K562 (cell line): ENCODE measurements around the gene PIK3CG. TPM values are rescaled to one million over a fixed set of nuclear protein-coding genes. Genes with fewer than 3 reads are reported as not detected.

ENCODE experiments used
- CBX3 ChIP-seq, 2 experiments: IDR thresholded peaks; 1 replicate in 1 of 2; 2 replicates in 1 of 2; pipeline ENCODE4 v1.6.1; 2012; ENCODE audit warnings: inconsistent platforms in 2 of 2, low read length in 2 of 2, borderline replicate concordance in 1 of 2, control low read depth in 1 of 2
- CCNT2 ChIP-seq: IDR thresholded peaks from 2 replicates; pipeline ENCODE4 v1.6.1; 2011; ENCODE audit warnings: borderline replicate concordance, low read depth, mild to moderate bottlenecking, moderate library complexity, mixed read lengths, low read length; ENCODE audit not compliant: insufficient read length; ENCODE audit errors: extremely low read depth
- CHCHD3 ChIP-seq: fragments of 250-450 bp; sonication (Bioruptor Pico); IDR thresholded peaks from 2 replicates; pipeline ENCODE4 v2.1.2; 2022; ENCODE audit warnings: mild to moderate bottlenecking
- FOS ChIP-seq: IDR thresholded peaks from 3 replicates; pipeline ENCODE4 v1.6.1; 2011; ENCODE audit not compliant: insufficient read length; ENCODE audit errors: extremely low read depth
- MAX ChIP-seq: sonication (generic); formaldehyde crosslinking; IDR thresholded peaks from 2 replicates; pipeline ENCODE4 v1.9.0; 2022; ENCODE audit warnings: mild to moderate bottlenecking, missing genetic modification reagents
- NFE2 ChIP-seq: IDR thresholded peaks from 2 replicates; pipeline ENCODE4 v1.6.1; 2014; ENCODE audit warnings: antibody characterized with exemption, low read depth
- RAD21 ChIP-seq, 2 experiments: fragments of 250-450 bp in 1 of 2; fragments of 450-650 bp in 1 of 2; sonication (Bioruptor Pico) in 1 of 2; formaldehyde crosslinking in 1 of 2; IDR thresholded peaks in 1 of 2; conservative IDR thresholded peaks in 1 of 2; 2 replicates each; pipeline versions ENCODE4 v1.4.0 to v1.8.0; 2020 to 2022; ENCODE audit warnings: mild to moderate bottlenecking in 2 of 2, moderate library complexity in 1 of 2
- RBM14 ChIP-seq: fragments of 200-400 bp; formaldehyde crosslinking; IDR thresholded peaks from 2 replicates; pipeline ENCODE4 v1.6.1; 2018; ENCODE audit warnings: low read depth, mild to moderate bottlenecking, low read length, moderate library complexity, borderline replicate concordance; ENCODE audit not compliant: insufficient read depth
- polyA plus RNA-seq, 8 experiments: library from polyadenylated mRNA; depleted of rRNA in 4 of 8; stranded (reverse) in 5 of 8; unstranded in 3 of 8; fragments of >200 nt; fragmentation: Nextera tagmentation in 2 of 8; fragmentation: Illumina TruSeq in 1 of 8; extraction: Ambion mirVana in 2 of 8; extraction: Trizol in 1 of 8; gene quantifications; 2 replicates each; pipeline versions ENCODE4 v1.2.1 to v1.2.3, GENCODE V29; 2011 to 2014; ENCODE audit warnings: inconsistent platforms in 1 of 8, missing spikeins in 1 of 8
- total RNA-seq, 7 experiments: library from RNA; depleted of rRNA in 6 of 7; stranded (reverse); fragments of >200 nt in 6 of 7; fragmentation: Illumina TruSeq in 2 of 7; extraction: Trizol in 2 of 7; gene quantifications; 2 replicates each; pipeline versions ENCODE4 v1.2.1 to v1.2.3, GENCODE V29; 2011 to 2021; ENCODE audit warnings: low replicate concordance in 1 of 7
- TF ChIP-seq, protein P1 (sequence below): fragments of 250-450 bp; sonication (Bioruptor Pico); IDR thresholded peaks from 2 replicates; pipeline ENCODE4 v1.5.0; 2020; ENCODE audit warnings: mild to moderate bottlenecking
- TF ChIP-seq, protein P2 (sequence below), 2 experiments: fragments of 150-350 bp in 1 of 2; IDR thresholded peaks; 2 replicates each; pipeline ENCODE4 v1.6.1; 2012 to 2016; ENCODE audit warnings: low read depth in 2 of 2, low read length in 2 of 2, mild to moderate bottlenecking in 1 of 2, moderate library complexity in 1 of 2
- TF ChIP-seq, protein P3 (sequence below): fragments of 450-650 bp; IDR thresholded peaks from 2 replicates; pipeline ENCODE4 v1.6.1; 2018; ENCODE audit warnings: mild to moderate bottlenecking, low read depth; ENCODE audit not compliant: partially characterized antibody
- TF ChIP-seq, protein P4 (sequence below): fragments of 450-650 bp; formaldehyde crosslinking; conservative IDR thresholded peaks from 2 replicates; pipeline ENCODE4 v1.4.0; 2022; ENCODE audit warnings: mild to moderate bottlenecking, missing genetic modification characterization
- TF ChIP-seq, protein P5 (sequence below): fragments of 450-650 bp; IDR thresholded peaks from 2 replicates; pipeline ENCODE4 v1.7.1; 2018; ENCODE audit warnings: mild to moderate bottlenecking, low read depth; ENCODE audit not compliant: partially characterized antibody

PIK3CG gene
- total and polyA plus RNA-seq, 9 of the 15 experiments (the other 6 are each of a cell fraction or from before 2014, with no cell fraction given): 5.3 to 42.5 (median 29.0) TPM

DNA sequence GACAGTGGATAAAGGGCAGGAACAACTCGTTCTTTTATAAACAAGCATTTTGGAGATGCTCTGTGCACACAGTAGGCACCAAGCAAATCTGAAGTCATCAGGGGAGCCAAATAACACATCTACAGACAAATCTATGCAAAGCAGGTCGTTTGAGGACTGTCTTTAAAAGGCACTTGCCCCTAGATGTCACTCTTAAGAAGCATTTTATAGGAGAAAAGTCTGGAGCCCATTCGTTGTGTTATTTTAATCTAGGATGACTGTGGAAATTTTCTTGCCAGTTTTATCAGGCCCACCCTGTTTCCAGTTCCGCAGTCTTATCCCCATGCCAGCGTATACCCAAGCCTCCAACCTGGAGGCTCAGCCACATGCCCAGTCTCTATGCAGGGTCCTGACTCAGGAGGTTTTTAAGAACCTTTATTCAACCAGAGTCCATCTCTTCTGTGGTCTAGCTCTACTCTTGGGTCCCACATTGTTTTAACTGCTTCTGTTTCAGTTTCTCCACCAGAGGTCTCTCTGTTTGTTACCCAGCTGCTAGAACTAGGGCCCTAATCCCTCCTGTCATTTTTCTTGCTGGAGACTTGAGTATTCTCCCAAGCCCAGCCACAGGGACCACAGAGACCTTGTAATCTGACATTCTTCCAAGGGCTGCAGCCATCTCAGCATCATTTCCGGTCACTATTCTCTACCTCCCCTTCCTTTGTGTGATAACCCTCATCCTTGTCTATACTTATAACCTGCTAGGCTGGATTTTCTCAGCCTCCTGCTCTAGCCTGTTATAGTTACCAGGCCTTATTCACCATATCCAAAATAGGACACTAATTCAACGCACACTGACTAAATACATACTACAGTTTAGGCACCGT, 26.7 kb downstream of the PIK3CG start (continued):
- TF ChIP-seq, protein P1, sequence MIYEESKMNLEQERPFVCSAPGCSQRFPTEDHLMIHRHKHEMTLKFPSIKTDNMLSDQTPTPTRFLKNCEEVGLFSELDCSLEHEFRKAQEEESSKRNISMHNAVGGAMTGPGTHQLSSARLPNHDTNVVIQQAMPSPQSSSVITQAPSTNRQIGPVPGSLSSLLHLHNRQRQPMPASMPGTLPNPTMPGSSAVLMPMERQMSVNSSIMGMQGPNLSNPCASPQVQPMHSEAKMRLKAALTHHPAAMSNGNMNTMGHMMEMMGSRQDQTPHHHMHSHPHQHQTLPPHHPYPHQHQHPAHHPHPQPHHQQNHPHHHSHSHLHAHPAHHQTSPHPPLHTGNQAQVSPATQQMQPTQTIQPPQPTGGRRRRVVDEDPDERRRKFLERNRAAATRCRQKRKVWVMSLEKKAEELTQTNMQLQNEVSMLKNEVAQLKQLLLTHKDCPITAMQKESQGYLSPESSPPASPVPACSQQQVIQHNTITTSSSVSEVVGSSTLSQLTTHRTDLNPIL (CRISPR knock-in tag): no peak
- no peak for TF ChIP-seq FOS
- peak; percentile 16 to 29; a peak in 3 of 4 replicates for TF ChIP-seq RAD21 (CRISPR knock-in tag; conservative IDR thresholded peaks at IDR 0.05 in 1 of 2, IDR thresholded peaks at IDR 0.05 in 1 of 2)
- no peak for TF ChIP-seq CBX3 (IDR thresholded peaks at IDR 0.05; ENCODE audit: borderline replicate concordance in 1 of 2, low read length in 2 of 2)
- TF ChIP-seq, protein P2, sequence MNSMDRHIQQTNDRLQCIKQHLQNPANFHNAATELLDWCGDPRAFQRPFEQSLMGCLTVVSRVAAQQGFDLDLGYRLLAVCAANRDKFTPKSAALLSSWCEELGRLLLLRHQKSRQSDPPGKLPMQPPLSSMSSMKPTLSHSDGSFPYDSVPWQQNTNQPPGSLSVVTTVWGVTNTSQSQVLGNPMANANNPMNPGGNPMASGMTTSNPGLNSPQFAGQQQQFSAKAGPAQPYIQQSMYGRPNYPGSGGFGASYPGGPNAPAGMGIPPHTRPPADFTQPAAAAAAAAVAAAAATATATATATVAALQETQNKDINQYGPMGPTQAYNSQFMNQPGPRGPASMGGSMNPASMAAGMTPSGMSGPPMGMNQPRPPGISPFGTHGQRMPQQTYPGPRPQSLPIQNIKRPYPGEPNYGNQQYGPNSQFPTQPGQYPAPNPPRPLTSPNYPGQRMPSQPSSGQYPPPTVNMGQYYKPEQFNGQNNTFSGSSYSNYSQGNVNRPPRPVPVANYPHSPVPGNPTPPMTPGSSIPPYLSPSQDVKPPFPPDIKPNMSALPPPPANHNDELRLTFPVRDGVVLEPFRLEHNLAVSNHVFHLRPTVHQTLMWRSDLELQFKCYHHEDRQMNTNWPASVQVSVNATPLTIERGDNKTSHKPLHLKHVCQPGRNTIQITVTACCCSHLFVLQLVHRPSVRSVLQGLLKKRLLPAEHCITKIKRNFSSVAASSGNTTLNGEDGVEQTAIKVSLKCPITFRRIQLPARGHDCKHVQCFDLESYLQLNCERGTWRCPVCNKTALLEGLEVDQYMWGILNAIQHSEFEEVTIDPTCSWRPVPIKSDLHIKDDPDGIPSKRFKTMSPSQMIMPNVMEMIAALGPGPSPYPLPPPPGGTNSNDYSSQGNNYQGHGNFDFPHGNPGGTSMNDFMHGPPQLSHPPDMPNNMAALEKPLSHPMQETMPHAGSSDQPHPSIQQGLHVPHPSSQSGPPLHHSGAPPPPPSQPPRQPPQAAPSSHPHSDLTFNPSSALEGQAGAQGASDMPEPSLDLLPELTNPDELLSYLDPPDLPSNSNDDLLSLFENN (IDR thresholded peaks at IDR 0.05; ENCODE audit: low read depth in 2 of 2, low read length in 2 of 2): no peak
- TF ChIP-seq CCNT2: no peak
- TF ChIP-seq MAX (CRISPR knock-in tag): no peak
- TF ChIP-seq RBM14: no peak
- TF ChIP-seq, protein P3, sequence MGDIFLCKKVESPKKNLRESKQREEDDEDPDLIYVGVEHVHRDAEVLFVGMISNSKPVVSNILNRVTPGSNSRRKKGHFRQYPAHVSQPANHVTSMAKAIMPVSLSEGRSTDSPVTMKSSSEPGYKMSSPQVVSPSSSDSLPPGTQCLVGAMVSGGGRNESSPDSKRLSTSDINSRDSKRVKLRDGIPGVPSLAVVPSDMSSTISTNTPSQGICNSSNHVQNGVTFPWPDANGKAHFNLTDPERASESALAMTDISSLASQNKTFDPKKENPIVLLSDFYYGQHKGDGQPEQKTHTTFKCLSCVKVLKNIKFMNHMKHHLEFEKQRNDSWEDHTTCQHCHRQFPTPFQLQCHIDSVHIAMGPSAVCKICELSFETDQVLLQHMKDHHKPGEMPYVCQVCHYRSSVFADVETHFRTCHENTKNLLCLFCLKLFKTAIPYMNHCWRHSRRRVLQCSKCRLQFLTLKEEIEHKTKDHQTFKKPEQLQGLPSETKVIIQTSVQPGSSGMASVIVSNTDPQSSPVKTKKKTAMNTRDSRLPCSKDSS: no peak
- TF ChIP-seq, protein P4, sequence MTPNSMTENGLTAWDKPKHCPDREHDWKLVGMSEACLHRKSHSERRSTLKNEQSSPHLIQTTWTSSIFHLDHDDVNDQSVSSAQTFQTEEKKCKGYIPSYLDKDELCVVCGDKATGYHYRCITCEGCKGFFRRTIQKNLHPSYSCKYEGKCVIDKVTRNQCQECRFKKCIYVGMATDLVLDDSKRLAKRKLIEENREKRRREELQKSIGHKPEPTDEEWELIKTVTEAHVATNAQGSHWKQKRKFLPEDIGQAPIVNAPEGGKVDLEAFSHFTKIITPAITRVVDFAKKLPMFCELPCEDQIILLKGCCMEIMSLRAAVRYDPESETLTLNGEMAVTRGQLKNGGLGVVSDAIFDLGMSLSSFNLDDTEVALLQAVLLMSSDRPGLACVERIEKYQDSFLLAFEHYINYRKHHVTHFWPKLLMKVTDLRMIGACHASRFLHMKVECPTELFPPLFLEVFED (CRISPR knock-in tag): peak; percentile 65; the same call in 1 of the 2 replicates
- TF ChIP-seq NFE2: peak; percentile 47; the same call in 1 of the 2 replicates
- TF ChIP-seq, protein P5, sequence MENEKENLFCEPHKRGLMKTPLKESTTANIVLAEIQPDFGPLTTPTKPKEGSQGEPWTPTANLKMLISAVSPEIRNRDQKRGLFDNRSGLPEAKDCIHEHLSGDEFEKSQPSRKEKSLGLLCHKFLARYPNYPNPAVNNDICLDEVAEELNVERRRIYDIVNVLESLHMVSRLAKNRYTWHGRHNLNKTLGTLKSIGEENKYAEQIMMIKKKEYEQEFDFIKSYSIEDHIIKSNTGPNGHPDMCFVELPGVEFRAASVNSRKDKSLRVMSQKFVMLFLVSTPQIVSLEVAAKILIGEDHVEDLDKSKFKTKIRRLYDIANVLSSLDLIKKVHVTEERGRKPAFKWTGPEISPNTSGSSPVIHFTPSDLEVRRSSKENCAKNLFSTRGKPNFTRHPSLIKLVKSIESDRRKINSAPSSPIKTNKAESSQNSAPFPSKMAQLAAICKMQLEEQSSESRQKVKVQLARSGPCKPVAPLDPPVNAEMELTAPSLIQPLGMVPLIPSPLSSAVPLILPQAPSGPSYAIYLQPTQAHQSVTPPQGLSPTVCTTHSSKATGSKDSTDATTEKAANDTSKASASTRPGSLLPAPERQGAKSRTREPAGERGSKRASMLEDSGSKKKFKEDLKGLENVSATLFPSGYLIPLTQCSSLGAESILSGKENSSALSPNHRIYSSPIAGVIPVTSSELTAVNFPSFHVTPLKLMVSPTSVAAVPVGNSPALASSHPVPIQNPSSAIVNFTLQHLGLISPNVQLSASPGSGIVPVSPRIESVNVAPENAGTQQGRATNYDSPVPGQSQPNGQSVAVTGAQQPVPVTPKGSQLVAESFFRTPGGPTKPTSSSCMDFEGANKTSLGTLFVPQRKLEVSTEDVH: no peak
- TF ChIP-seq CHCHD3 (CRISPR knock-in tag): no peak
